OCI-LY3 (cell line): ENCODE results near the gene SWAP70.

Experiments used
- CTCF ChIP-seq: fragments of 200-600, 300-600 bp; sonication (generic); IDR thresholded peaks from 2 replicates; pipeline ENCODE4 v1.5.1; 2014; ENCODE audit warnings: antibody characterized with exemption, low read length, low read depth
- EZH2phosphoT487 ChIP-seq: fragments of 200-600 bp; shearing (Covaris generic); IDR thresholded peaks from 2 replicates; pipeline ENCODE4 v1.6.1; 2018; ENCODE audit warnings: antibody characterized with exemption, mixed run types, low read depth

GRCh38 chr11:9748361-9748970 is 84.6 kb downstream of the SWAP70 start:
- peak; percentile 91 for TF ChIP-seq CTCF
- TF ChIP-seq EZH2phosphoT487, result no peak
